ENCODE measurements around the gene LRMDA.

The LRMDA gene

GRCh38 chr10:76074659-76075058, 643.2 kb downstream of the LRMDA start:
- DNase-seq, result no peak

- DNase-seq, result no peak
Measured at GRCh38 chr10:76080451-76080850, 649.0 kb downstream of the LRMDA start.

GRCh38 chr10:76080991-76081390, 649.6 kb downstream of the LRMDA start:
- no peak for DNase-seq

- DNase-seq, result no peak
Measured at GRCh38 chr10:76082232-76082631, 650.8 kb downstream of the LRMDA start.

GRCh38 chr10:76082956-76083355, 651.5 kb downstream of the LRMDA start:
- DNase-seq, result no peak

- no peak for DNase-seq
Measured at GRCh38 chr10:76085002-76085816, 653.8 kb downstream of the LRMDA start.

- DNase-seq, result no peak
Measured at GRCh38 chr10:76085817-76086167, 654.4 kb downstream of the LRMDA start.

GRCh38 chr10:76086170-76086760, 654.8 kb downstream of the LRMDA start:
- DNase-seq, result no peak

GRCh38 chr10:76086761-76087639, 655.6 kb downstream of the LRMDA start:
- DNase-seq, result no peak

GRCh38 chr10:76088008-76088407, 656.6 kb downstream of the LRMDA start:
- DNase-seq, result no peak

GRCh38 chr10:76088980-76089379, 657.6 kb downstream of the LRMDA start:
- no peak for DNase-seq

GRCh38 chr10:76089556-76090180, 658.2 kb downstream of the LRMDA start:
- DNase-seq, result no peak

GRCh38 chr10:76091926-76092325, 660.5 kb downstream of the LRMDA start:
- DNase-seq, result no peak

GRCh38 chr10:76106611-76107010, 675.2 kb downstream of the LRMDA start:
- DNase-seq, result no peak

- no peak for DNase-seq
Measured at GRCh38 chr10:76108563-76109359, 677.3 kb downstream of the LRMDA start.

- no peak for DNase-seq
Measured at GRCh38 chr10:76111404-76111803, 680.0 kb downstream of the LRMDA start.

- no peak for DNase-seq
Measured at GRCh38 chr10:76111986-76112825, 680.8 kb downstream of the LRMDA start.

- no peak for DNase-seq
Measured at GRCh38 chr10:76112826-76113150, 681.4 kb downstream of the LRMDA start.

- DNase-seq, result no peak
Measured at GRCh38 chr10:76113952-76114351, 682.5 kb downstream of the LRMDA start.

GRCh38 chr10:76114581-76115001, 683.2 kb downstream of the LRMDA start:
- no peak for DNase-seq

GRCh38 chr10:76115131-76115470, 683.7 kb downstream of the LRMDA start:
- DNase-seq, result no peak
